HEK293 (cell line): ENCODE measurements around the gene ACVRL1.

ENCODE experiments used
- CTCF ChIA-PET: fragments of 350-600 bp; formaldehyde crosslinking; extraction: SDS; loops from one replicate; lab custom pipeline; 2021; ENCODE audit warnings: antibody characterized with exemption; lab: Yijun Ruan, JAX
- POLR2A ChIA-PET: fragments of 300-600 bp; formaldehyde crosslinking; extraction: SDS; loops from one replicate; lab custom pipeline; 2020; ENCODE audit warnings: antibody characterized with exemption, inconsistent platforms; lab: Yijun Ruan, JAX
- H3K27ac ChIP-seq: fragments of 200-500 bp; sonication (Bioruptor generic); 2 replicates; pipeline ENCODE4 v1.5.1; 2014; ENCODE audit warnings: low read depth, low read length, control low read depth, inconsistent platforms; ENCODE audit errors: extremely low read depth
- H3K36me3 ChIP-seq, 2 experiments: fragments of 200-500 bp in 1 of 2; sonication (Bioruptor generic) in 1 of 2; 1 replicate in 1 of 2; 2 replicates in 1 of 2; pipeline ENCODE4 v1.5.1; 2014 to 2017; ENCODE audit warnings: inconsistent platforms in 2 of 2, low read length in 2 of 2; ENCODE audit not compliant: control insufficient read depth in 2 of 2, insufficient read depth in 1 of 2
- H3K4me1 ChIP-seq: fragments of 200-500 bp; sonication (Bioruptor generic); 2 replicates; pipeline ENCODE4 v1.5.1; 2014; ENCODE audit warnings: mild to moderate bottlenecking, low read length, inconsistent platforms; ENCODE audit not compliant: control insufficient read depth, insufficient read depth
- H3K4me3 ChIP-seq: 2 replicates; pipeline ENCODE4 v1.5.1; 2011; ENCODE audit warnings: low read depth, mild to moderate bottlenecking, control low read depth, low read length, moderate library complexity
- H3K9me3 ChIP-seq: fragments of 200-500 bp; sonication (Bioruptor generic); 2 replicates; pipeline ENCODE4 v1.5.1; 2014; ENCODE audit warnings: low read depth, low read length, inconsistent platforms; ENCODE audit not compliant: control insufficient read depth, insufficient read depth
- BCL11A ChIP-seq: fragments of 450-650 bp; formaldehyde crosslinking; IDR thresholded peaks from 2 replicates; pipeline ENCODE4 v1.5.1; 2016; ENCODE audit warnings: low read depth, missing biosample characterization, missing genetic modification characterization
- GFI1B ChIP-seq: fragments of 450-650 bp; formaldehyde crosslinking; IDR thresholded peaks from 2 replicates; pipeline ENCODE4 v1.5.1; 2016; ENCODE audit warnings: missing biosample characterization, missing genetic modification characterization
- PBX3 ChIP-seq: sonication (generic); formaldehyde crosslinking; IDR thresholded peaks from 2 replicates; pipeline ENCODE4 v1.8.1; 2022; ENCODE audit warnings: mild to moderate bottlenecking, moderate library complexity, missing genetic modification reagents
- PRDM6 ChIP-seq: fragments of 450-650 bp; formaldehyde crosslinking; IDR thresholded peaks from 2 replicates; pipeline ENCODE4 v1.5.1; 2017; ENCODE audit warnings: missing biosample characterization, missing genetic modification characterization
- SALL2 ChIP-seq: fragments of 450-650 bp; formaldehyde crosslinking; IDR thresholded peaks from 2 replicates; pipeline ENCODE4 v1.5.0; 2017; ENCODE audit warnings: missing biosample characterization, mild to moderate bottlenecking, missing genetic modification characterization, borderline replicate concordance
- ZBTB10 ChIP-seq: fragments of 450-650 bp; formaldehyde crosslinking; IDR thresholded peaks from 2 replicates; pipeline ENCODE4 v1.5.1; 2016; ENCODE audit warnings: missing biosample characterization, missing genetic modification characterization
- ZBTB20 ChIP-seq: fragments of 450-650 bp; formaldehyde crosslinking; IDR thresholded peaks from 2 replicates; pipeline ENCODE4 v1.5.1; 2016; ENCODE audit warnings: missing biosample characterization, missing genetic modification characterization
- ZBTB44 ChIP-seq: fragments of 450-650 bp; IDR thresholded peaks from 2 replicates; pipeline ENCODE4 v1.5.1; 2018; ENCODE audit warnings: missing biosample characterization, mild to moderate bottlenecking, missing genetic modification characterization
- ZBTB8A ChIP-seq: fragments of 450-650 bp; formaldehyde crosslinking; IDR thresholded peaks from 2 replicates; pipeline ENCODE4 v1.5.1; 2016; ENCODE audit warnings: missing biosample characterization, missing genetic modification characterization
- ZNF19 ChIP-seq: fragments of 450-650 bp; formaldehyde crosslinking; IDR thresholded peaks from 2 replicates; pipeline ENCODE4; 2016; ENCODE audit warnings: missing biosample characterization, missing genetic modification characterization, low read depth
- ZNF529 ChIP-seq: fragments of 450-650 bp; formaldehyde crosslinking; IDR thresholded peaks from 2 replicates; pipeline ENCODE4 v1.5.1; 2017; ENCODE audit warnings: missing genetic modification characterization, missing biosample characterization; ENCODE audit not compliant: insufficient replicate concordance
- ZNF629 ChIP-seq: fragments of 450-650 bp; formaldehyde crosslinking; IDR thresholded peaks from 2 replicates; pipeline ENCODE4 v1.5.1; 2017; ENCODE audit warnings: missing biosample characterization, missing genetic modification characterization
- ZNF670 ChIP-seq: fragments of 450-650 bp; formaldehyde crosslinking; IDR thresholded peaks from 2 replicates; pipeline ENCODE4 v1.5.1; 2016; ENCODE audit warnings: missing biosample characterization, missing genetic modification characterization, low read depth
- ZNF707 ChIP-seq: fragments of 450-650 bp; formaldehyde crosslinking; IDR thresholded peaks from 2 replicates; pipeline ENCODE4 v1.5.1; 2016; ENCODE audit warnings: missing biosample characterization, missing genetic modification characterization
- ZNF747 ChIP-seq: fragments of 450-650 bp; formaldehyde crosslinking; IDR thresholded peaks from 2 replicates; pipeline ENCODE4 v1.5.1; 2016; ENCODE audit warnings: missing biosample characterization, missing genetic modification characterization
- ZNF76 ChIP-seq: fragments of 450-650 bp; formaldehyde crosslinking; IDR thresholded peaks from 2 replicates; pipeline ENCODE4; 2016; ENCODE audit warnings: low read depth, missing biosample characterization, missing genetic modification characterization, borderline replicate concordance
- ZNF785 ChIP-seq: fragments of 450-650 bp; formaldehyde crosslinking; IDR thresholded peaks from 2 replicates; pipeline ENCODE4 v1.5.1; 2016; ENCODE audit warnings: missing biosample characterization, missing genetic modification characterization
- ZNF843 ChIP-seq: fragments of 450-650 bp; formaldehyde crosslinking; IDR thresholded peaks from 2 replicates; pipeline ENCODE4 v1.5.1; 2016; ENCODE audit warnings: missing biosample characterization, missing genetic modification characterization
- ZSCAN5A ChIP-seq: fragments of 450-650 bp; formaldehyde crosslinking; IDR thresholded peaks from 2 replicates; pipeline ENCODE4 v1.5.1; 2016; ENCODE audit warnings: missing biosample characterization, missing genetic modification characterization
- TF ChIP-seq, protein P1 (sequence below): fragments of 450-650 bp; formaldehyde crosslinking; conservative IDR thresholded peaks from 2 replicates; pipeline ENCODE4 v1.5.1; 2016; ENCODE audit warnings: low read depth, missing biosample characterization, missing genetic modification characterization

ACVRL1 gene

GRCh38 chr12:51941011-51941581 lies 33.8 kb downstream of the ACVRL1 start (continued):
- TF ChIP-seq ZBTB10 (tag by site-specific recombination) (no peak), ZSCAN5A (tag by site-specific recombination) (no peak), BCL11A (tag by site-specific recombination) (no peak), PBX3 (CRISPR knock-in tag) (no peak), ZBTB44 (tag by site-specific recombination) (0 out of 2 replicates have a peak, but pooled peaks have one; percentile 17)
- TF ChIP-seq, all 188 proteins: peak for 7

DNA sequence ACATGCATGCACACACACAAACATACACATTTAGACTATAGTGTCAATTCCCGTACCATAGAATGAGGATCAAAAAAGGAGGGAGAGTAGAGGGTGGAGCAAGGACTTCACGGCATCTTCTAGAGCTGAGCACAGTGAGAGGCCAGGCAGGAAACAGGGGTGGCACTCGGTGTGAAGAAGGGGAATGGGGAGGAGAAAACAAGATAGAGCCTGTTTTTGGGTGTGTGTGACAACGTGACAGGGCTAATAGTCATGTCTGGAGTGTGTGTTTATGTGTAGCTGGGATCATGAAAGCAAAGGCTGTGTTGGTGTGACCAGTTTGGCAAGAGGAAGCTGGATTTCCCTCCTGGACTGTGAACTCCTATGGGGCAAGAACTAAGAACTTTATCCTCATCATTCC lies 34.3 kb downstream of the ACVRL1 start:
- ChIA-PET CTCF (interaction anchor here (0.6 to 1.2 kb wide), 4 partner anchors 14 to 114 kb away, joined by 3 read pairs; no protein-coding TSS in a partner anchor), POLR2A (no interaction called here)
- Histone ChIP-seq H3K4me3 (no peak overlapping the region), H3K36me3 (no peaks in the 10 kb centered on the region), H3K9me3 (no peaks in the 10 kb centered on the region), H3K4me1 (peaks cover 13% of the 10 kb centered on the region), H3K27ac (no peak overlapping the region)
- TF ChIP-seq ZBTB10 (tag by site-specific recombination), result no peak
- no peak for TF ChIP-seq ZNF670
- no peak for TF ChIP-seq PRDM6 (tag by site-specific recombination)
- TF ChIP-seq SALL2 (tag by site-specific recombination), result 0 out of 2 replicates have a peak, but pooled peaks have one; percentile 25
- no peak for TF ChIP-seq ZNF529 (tag by site-specific recombination)
- no peak for TF ChIP-seq ZBTB20 (tag by site-specific recombination)
- no peak for TF ChIP-seq ZNF629 (tag by site-specific recombination)
- 0 out of 2 replicates have a peak, but pooled peaks have one; percentile 9 for TF ChIP-seq ZBTB8A
- TF ChIP-seq ZNF76 (tag by site-specific recombination), result no peak
- TF ChIP-seq ZNF843, result no peak
- no peak for TF ChIP-seq ZNF707
- no peak for TF ChIP-seq ZNF747 (tag by site-specific recombination)
- TF ChIP-seq, protein P1, sequence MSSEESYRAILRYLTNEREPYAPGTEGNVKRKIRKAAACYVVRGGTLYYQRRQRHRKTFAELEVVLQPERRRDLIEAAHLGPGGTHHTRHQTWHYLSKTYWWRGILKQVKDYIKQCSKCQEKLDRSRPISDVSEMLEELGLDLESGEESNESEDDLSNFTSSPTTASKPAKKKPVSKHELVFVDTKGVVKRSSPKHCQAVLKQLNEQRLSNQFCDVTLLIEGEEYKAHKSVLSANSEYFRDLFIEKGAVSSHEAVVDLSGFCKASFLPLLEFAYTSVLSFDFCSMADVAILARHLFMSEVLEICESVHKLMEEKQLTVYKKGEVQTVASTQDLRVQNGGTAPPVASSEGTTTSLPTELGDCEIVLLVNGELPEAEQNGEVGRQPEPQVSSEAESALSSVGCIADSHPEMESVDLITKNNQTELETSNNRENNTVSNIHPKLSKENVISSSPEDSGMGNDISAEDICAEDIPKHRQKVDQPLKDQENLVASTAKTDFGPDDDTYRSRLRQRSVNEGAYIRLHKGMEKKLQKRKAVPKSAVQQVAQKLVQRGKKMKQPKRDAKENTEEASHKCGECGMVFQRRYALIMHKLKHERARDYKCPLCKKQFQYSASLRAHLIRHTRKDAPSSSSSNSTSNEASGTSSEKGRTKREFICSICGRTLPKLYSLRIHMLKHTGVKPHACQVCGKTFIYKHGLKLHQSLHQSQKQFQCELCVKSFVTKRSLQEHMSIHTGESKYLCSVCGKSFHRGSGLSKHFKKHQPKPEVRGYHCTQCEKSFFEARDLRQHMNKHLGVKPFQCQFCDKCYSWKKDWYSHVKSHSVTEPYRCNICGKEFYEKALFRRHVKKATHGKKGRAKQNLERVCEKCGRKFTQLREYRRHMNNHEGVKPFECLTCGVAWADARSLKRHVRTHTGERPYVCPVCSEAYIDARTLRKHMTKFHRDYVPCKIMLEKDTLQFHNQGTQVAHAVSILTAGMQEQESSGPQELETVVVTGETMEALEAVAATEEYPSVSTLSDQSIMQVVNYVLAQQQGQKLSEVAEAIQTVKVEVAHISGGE (tag by site-specific recombination), result no peak
- no peak for TF ChIP-seq ZNF785 (tag by site-specific recombination)
- TF ChIP-seq ZNF19, result no peak
- no peak for TF ChIP-seq GFI1B (tag by site-specific recombination)
